IMR-90 (cell line): ENCODE results near the gene REXO1.

Experiments
- CEBPB ChIP-seq: IDR thresholded peaks from 2 replicates; pipeline ENCODE4 v1.6.1; 2012; ENCODE audit warnings: low read depth, low read length, improper control_type of control experiment
- CHD1 ChIP-seq: IDR thresholded peaks from 2 replicates; pipeline ENCODE4 v1.6.1; 2012; ENCODE audit warnings: low read depth, low read length, improper control_type of control experiment
- FOS ChIP-seq: fragments of 150-350 bp; IDR thresholded peaks from 2 replicates; pipeline ENCODE4 v1.6.1; 2016; ENCODE audit warnings: low read depth, low read length
- POLR2A ChIP-seq: IDR thresholded peaks from 2 replicates; pipeline ENCODE4 v1.6.1; 2012; ENCODE audit warnings: mild to moderate bottlenecking, low read depth, low read length
- RFX5 ChIP-seq: IDR thresholded peaks from 2 replicates; pipeline ENCODE4 v1.8.0; 2012; ENCODE audit warnings: low read depth, mild to moderate bottlenecking, low read length, moderate library complexity
- TF ChIP-seq, protein P1 (sequence below): conservative IDR thresholded peaks from 2 replicates; pipeline ENCODE4 v1.5.1; 2012; ENCODE audit warnings: mild to moderate bottlenecking, low read depth, low read length, improper control_type of control experiment

DNA sequence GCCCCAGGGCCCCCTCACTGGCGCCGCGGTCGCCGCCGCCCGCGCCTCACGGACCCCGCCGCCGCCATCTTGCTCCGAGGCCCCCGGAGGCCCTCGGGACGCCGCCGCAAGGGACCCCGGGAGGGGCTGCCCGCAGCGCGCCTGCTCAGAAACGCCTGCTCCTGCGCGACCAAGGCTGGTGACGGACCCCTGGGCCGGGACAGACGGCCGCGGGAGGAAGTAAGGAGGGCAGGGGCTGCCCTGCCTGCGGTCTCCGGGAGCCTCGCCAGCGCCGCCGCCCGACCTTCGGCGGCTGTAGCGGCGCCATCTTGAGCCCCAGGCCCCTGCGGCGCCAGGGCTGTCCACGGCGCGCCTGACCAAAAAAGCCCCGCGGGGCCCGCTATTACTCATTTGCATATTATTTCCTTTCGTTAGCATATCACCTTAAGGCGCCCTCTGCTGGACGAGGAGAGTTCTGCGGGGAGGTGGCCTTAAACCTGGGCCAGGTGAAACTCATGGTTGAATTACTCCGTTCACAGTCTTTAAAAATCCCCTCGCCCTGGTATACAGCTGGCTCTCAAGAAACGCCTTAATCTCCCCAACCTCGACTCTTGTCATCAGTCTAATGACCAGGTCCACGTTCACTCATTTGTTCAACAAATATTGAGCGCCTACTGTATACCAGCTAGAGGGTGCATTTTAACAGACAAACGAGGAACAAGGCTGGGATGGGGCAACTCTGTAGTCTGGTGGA lies at the start of gene REXO1:
- TF ChIP-seq, protein P1, sequence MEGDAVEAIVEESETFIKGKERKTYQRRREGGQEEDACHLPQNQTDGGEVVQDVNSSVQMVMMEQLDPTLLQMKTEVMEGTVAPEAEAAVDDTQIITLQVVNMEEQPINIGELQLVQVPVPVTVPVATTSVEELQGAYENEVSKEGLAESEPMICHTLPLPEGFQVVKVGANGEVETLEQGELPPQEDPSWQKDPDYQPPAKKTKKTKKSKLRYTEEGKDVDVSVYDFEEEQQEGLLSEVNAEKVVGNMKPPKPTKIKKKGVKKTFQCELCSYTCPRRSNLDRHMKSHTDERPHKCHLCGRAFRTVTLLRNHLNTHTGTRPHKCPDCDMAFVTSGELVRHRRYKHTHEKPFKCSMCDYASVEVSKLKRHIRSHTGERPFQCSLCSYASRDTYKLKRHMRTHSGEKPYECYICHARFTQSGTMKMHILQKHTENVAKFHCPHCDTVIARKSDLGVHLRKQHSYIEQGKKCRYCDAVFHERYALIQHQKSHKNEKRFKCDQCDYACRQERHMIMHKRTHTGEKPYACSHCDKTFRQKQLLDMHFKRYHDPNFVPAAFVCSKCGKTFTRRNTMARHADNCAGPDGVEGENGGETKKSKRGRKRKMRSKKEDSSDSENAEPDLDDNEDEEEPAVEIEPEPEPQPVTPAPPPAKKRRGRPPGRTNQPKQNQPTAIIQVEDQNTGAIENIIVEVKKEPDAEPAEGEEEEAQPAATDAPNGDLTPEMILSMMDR: peak; percentile 87
- peak; percentile 89 for TF ChIP-seq POLR2A
- TF ChIP-seq RFX5: no peak
- no peak for TF ChIP-seq CEBPB
- no peak for TF ChIP-seq CHD1
- no peak for TF ChIP-seq FOS
